ENCODE results near the gene ADAMTSL3. TPM values are rescaled to one million over a fixed set of nuclear protein-coding genes. Genes with fewer than 3 reads are reported as not detected.

Gene ADAMTSL3
- total RNA-seq, 4 donors from 2014 or later: 16.2 to 19.7 (median 19.3) TPM

GRCh38 chr15:83610901-83611685 is 42.8 kb upstream of the ADAMTSL3 start:
- WGBS, 2 donors: 71 to 81% methylated on average over 9 of the region's 9 CpGs
- DNase-seq (ENCODE audit: low spot score in 2 of 2): no peak
- Histone ChIP-seq H3K4me3 (no peak overlapping the region), H3K9me3 (no peaks in the 10 kb centered on the region), H3K27me3 (no peaks in the 10 kb centered on the region), H3K36me3 (no peaks in the 10 kb centered on the region), H3K27ac (no peak overlapping the region), H3K4me1 (peaks cover 0 to 15% (median 0%) of the 10 kb centered on the region in 4 donors)
- TF ChIP-seq CTCF (IDR thresholded peaks at IDR 0.05) (no peak), POLR2A (IDR thresholded peaks at IDR 0.05) (no peak), EP300 (IDR thresholded peaks at IDR 0.05) (no peak)

GRCh38 chr15:83612226-83612625 is 41.7 kb upstream of the ADAMTSL3 start:
- no peaks in the 10 kb centered on the region for H3K27me3 ChIP-seq
- 73 to 84% methylated on average over 5 of the region's 5 CpGs for WGBS, 2 donors
- H3K4me3 ChIP-seq: no peak overlapping the region
- no peak for DNase-seq (ENCODE audit: low spot score in 2 of 2)
- no peak overlapping the region for H3K27ac ChIP-seq
- H3K9me3 ChIP-seq: no peaks in the 10 kb centered on the region
- no peaks in the 10 kb centered on the region for H3K36me3 ChIP-seq
- TF ChIP-seq EP300 (IDR thresholded peaks at IDR 0.05): no peak
- TF ChIP-seq POLR2A (IDR thresholded peaks at IDR 0.05): no peak
- no peak for TF ChIP-seq CTCF (IDR thresholded peaks at IDR 0.05)
- peaks cover 0 to 15% (median 0%) of the 10 kb centered on the region in 4 donors for H3K4me1 ChIP-seq

GRCh38 chr15:83612898-83613635 is 40.9 kb upstream of the ADAMTSL3 start:
- 46 to 52% methylated on average over 2 of the region's 2 CpGs for WGBS, 2 donors
- no peaks in the 10 kb centered on the region for H3K27me3 ChIP-seq

GRCh38 chr15:83613714-83614113 is 40.2 kb upstream of the ADAMTSL3 start:
- Histone ChIP-seq H3K36me3 (no peaks in the 10 kb centered on the region), H3K27ac (no peak overlapping the region), H3K27me3 (no peaks in the 10 kb centered on the region), H3K4me1 (peaks cover 0 to 15% (median 0%) of the 10 kb centered on the region in 4 donors), H3K9me3 (no peaks in the 10 kb centered on the region), H3K4me3 (no peak overlapping the region)
- TF ChIP-seq CTCF (IDR thresholded peaks at IDR 0.05): no peak
- TF ChIP-seq EP300 (IDR thresholded peaks at IDR 0.05): no peak
- TF ChIP-seq POLR2A (IDR thresholded peaks at IDR 0.05): no peak
- DNase-seq (ENCODE audit: low spot score in 2 of 2): peak in 1 of 2 donors; percentile 29
- WGBS, 2 donors: 51 to 57% methylated on average over 2 of the region's 2 CpGs

More at GRCh38 chr15:83612898-83613635, 40.9 kb upstream of the ADAMTSL3 start:
- Histone ChIP-seq H3K4me1 (peaks cover 0 to 15% (median 0%) of the 10 kb centered on the region in 4 donors), H3K9me3 (no peaks in the 10 kb centered on the region), H3K27ac (no peak overlapping the region), H3K4me3 (no peak overlapping the region), H3K36me3 (no peaks in the 10 kb centered on the region)
- no peak for TF ChIP-seq CTCF (IDR thresholded peaks at IDR 0.05)
- TF ChIP-seq POLR2A (IDR thresholded peaks at IDR 0.05): no peak
- no peak for TF ChIP-seq EP300 (IDR thresholded peaks at IDR 0.05)
- DNase-seq (ENCODE audit: low spot score in 2 of 2): no peak

GRCh38 chr15:83616840-83617239 is 37.1 kb upstream of the ADAMTSL3 start:
- Histone ChIP-seq H3K9me3 (peaks cover 0 to 7% (median 0%) of the 10 kb centered on the region in 4 donors), H3K27ac (no peak overlapping the region), H3K4me1 (peaks cover 0 to 15% (median 0%) of the 10 kb centered on the region in 4 donors), H3K27me3 (no peaks in the 10 kb centered on the region), H3K36me3 (no peaks in the 10 kb centered on the region), H3K4me3 (no peak overlapping the region)
- DNase-seq (ENCODE audit: low spot score in 2 of 2): no peak
- 64 to 85% methylated on average over 1 of the region's 1 CpG for WGBS, 2 donors
- TF ChIP-seq CTCF (IDR thresholded peaks at IDR 0.05): no peak
- TF ChIP-seq POLR2A (IDR thresholded peaks at IDR 0.05): no peak
- no peak for TF ChIP-seq EP300 (IDR thresholded peaks at IDR 0.05)
